HCT116 (cell line): Measurements from ENCODE around the gene HOTAIR. TPM values are rescaled to one million over a fixed set of nuclear protein-coding genes. Genes with fewer than 3 reads are reported as not detected.

Experiments used
- ATAC-seq: fragments of 200-7000 bp; cut with Tn5 transposase; 2 replicates; pipeline ENCODE4 v1.9.1; 2020; ENCODE audit warnings: mild to moderate bottlenecking, moderate library complexity
- BruUV-seq: library from RNA; stranded (reverse); fragments of 400-500 nt; replicated peaks from 2 replicates; lab custom pipeline; 2021; lab: Mats Ljungman, UMichigan
- CTCF ChIA-PET: fragments of 300-600 bp; sonication (Branson Sonifier 250); formaldehyde crosslinking; loops from one replicate; lab custom pipeline; 2021; ENCODE audit warnings: antibody characterized with exemption; lab: Charles Lee
- POLR2A ChIA-PET: fragments of 300-600, 350-600 bp; sonication (Branson Sonifier 250); formaldehyde crosslinking; loops from one replicate; lab custom pipeline; 2021; ENCODE audit warnings: antibody characterized with exemption; lab: Charles Lee
- RAD21 ChIA-PET, 2 experiments: fragments of 300-600 bp; sonication (Branson Sonifier 250); formaldehyde crosslinking; loops; one replicate each; lab custom pipeline; 2023; ENCODE audit warnings: low total read pairs in 2 of 2; ENCODE audit not compliant: uncharacterized antibody in 2 of 2, unreplicated experiment in 2 of 2, low non-redundant PET in 1 of 2; lab: Charles Lee
- DNase-seq: peaks from one replicate; pipeline ENCODE4 v3.0.0-alpha.2; 2010; ENCODE audit warnings: low read depth, low spot score
- H2AFZ ChIP-seq: fragments of 200-600 bp; shearing (Covaris generic), sonication (generic); 2 replicates; pipeline ENCODE4 v1.6.1; 2017; ENCODE audit warnings: low read depth, mixed run types, mixed read lengths, antibody characterized with exemption, low read length; ENCODE audit not compliant: poor library complexity, severe bottlenecking
- H3K27ac ChIP-seq: 2 replicates; pipeline ENCODE4 v1.5.1; 2012; ENCODE audit warnings: low read depth, low read length
- H3K27me3 ChIP-seq: fragments of 200-600 bp; sonication (generic); 2 replicates; pipeline ENCODE4 v1.6.1; 2016; ENCODE audit warnings: mixed run types, low read length, mixed read lengths; ENCODE audit not compliant: insufficient read depth
- H3K36me3 ChIP-seq, 2 experiments: fragments of 200-500 bp in 1 of 2; fragments of 200-600 bp in 1 of 2; sonication (Bioruptor generic) in 1 of 2; sonication (generic) in 1 of 2; 2 replicates each; pipeline versions ENCODE4 v1.5.1 to v1.6.1; 2014 to 2016; ENCODE audit warnings: low read length in 2 of 2, inconsistent platforms in 1 of 2, mixed read lengths in 1 of 2, mixed run types in 1 of 2; ENCODE audit not compliant: insufficient read depth in 2 of 2, control insufficient read depth in 1 of 2
- H3K4me1 ChIP-seq, 2 experiments: fragments of 200-600 bp in 1 of 2; sonication (generic) in 1 of 2; 2 replicates each; pipeline versions ENCODE4 v1.5.1 to v1.6.1; 2012 to 2017; ENCODE audit warnings: low read length in 2 of 2, inconsistent platforms in 1 of 2, mild to moderate bottlenecking in 1 of 2, mixed read lengths in 1 of 2, mixed run types in 1 of 2, moderate library complexity in 1 of 2; ENCODE audit not compliant: insufficient read depth in 2 of 2, control insufficient read depth in 1 of 2
- H3K4me2 ChIP-seq: fragments of 200-600 bp; sonication (generic); 2 replicates; pipeline ENCODE4 v1.6.1; 2017; ENCODE audit warnings: mixed run types, low read length, mixed read lengths
- H3K4me3 ChIP-seq, 2 experiments: fragments of 200-600 bp in 1 of 2; sonication (generic) in 1 of 2; replicated peaks in 1 of 2; 2 replicates each; pipeline ENCODE4 v1.5.1; 2011 to 2016; ENCODE audit warnings: low read length in 2 of 2, control low read depth in 1 of 2, low read depth in 1 of 2, mild to moderate bottlenecking in 1 of 2, mixed read lengths in 1 of 2, mixed run types in 1 of 2
- H3K79me2 ChIP-seq: fragments of 200-600 bp; sonication (generic); 2 replicates; pipeline ENCODE4 v1.6.1; 2017; ENCODE audit warnings: mild to moderate bottlenecking, mixed run types, low read length, moderate library complexity, mixed read lengths; ENCODE audit not compliant: insufficient read depth
- H3K9ac ChIP-seq: fragments of 200-600 bp; sonication (generic); 2 replicates; pipeline ENCODE4 v1.6.1; 2016; ENCODE audit warnings: low read length, mixed read lengths
- H3K9me2 ChIP-seq: fragments of 200-600 bp; sonication (generic), shearing (Covaris generic); 2 replicates; pipeline ENCODE4 v1.6.1; 2017; ENCODE audit warnings: mixed run types, mild to moderate bottlenecking, moderate library complexity; ENCODE audit not compliant: insufficient read depth
- H3K9me3 ChIP-seq, 2 experiments: fragments of 200-500 bp in 1 of 2; fragments of 200-600 bp in 1 of 2; sonication (Bioruptor generic) in 1 of 2; sonication (generic) in 1 of 2; 2 replicates each; pipeline ENCODE4 v1.6.1; 2014 to 2017; ENCODE audit warnings: low read length in 2 of 2, mixed read lengths in 2 of 2, inconsistent platforms in 1 of 2, low read depth in 1 of 2, mild to moderate bottlenecking in 1 of 2, mixed run types in 1 of 2, moderate library complexity in 1 of 2; ENCODE audit not compliant: control insufficient read depth in 1 of 2, insufficient read depth in 1 of 2
- H4K20me1 ChIP-seq: fragments of 200-600 bp; sonication (generic), shearing (Covaris generic); 2 replicates; pipeline ENCODE4 v1.6.1; 2017; ENCODE audit warnings: mixed run types, mild to moderate bottlenecking, moderate library complexity; ENCODE audit not compliant: insufficient read depth
- ATF3 ChIP-seq: IDR thresholded peaks from 2 replicates; pipeline ENCODE4 v1.6.1; 2012
- CBX3 ChIP-seq: IDR thresholded peaks from 2 replicates; pipeline ENCODE4 v1.6.1; 2012; ENCODE audit warnings: low read depth
- CEBPB ChIP-seq: IDR thresholded peaks from 2 replicates; pipeline ENCODE4 v1.6.1; 2012; ENCODE audit warnings: low read depth
- CTCF ChIP-seq, 3 experiments: fragments of 200-600 bp in 1 of 3; sonication (generic) in 1 of 3; IDR thresholded peaks in 2 of 3; conservative IDR thresholded peaks in 1 of 3; 2 replicates each; pipeline ENCODE4 v1.5.1; 2012 to 2017; ENCODE audit warnings: low read depth in 2 of 3, low read length in 2 of 3, antibody characterized with exemption in 1 of 3, borderline replicate concordance in 1 of 3, control low read depth in 1 of 3, mild to moderate bottlenecking in 1 of 3, mixed read lengths in 1 of 3, mixed run types in 1 of 3, moderate library complexity in 1 of 3; ENCODE audit not compliant: insufficient read depth in 1 of 3
- EGR1 ChIP-seq: IDR thresholded peaks from 2 replicates; pipeline ENCODE4 v1.6.1; 2012; ENCODE audit warnings: low read depth
- EZH2 ChIP-seq: fragments of 200-600 bp; sonication (generic); IDR thresholded peaks from 2 replicates; pipeline ENCODE4 v1.6.1; 2017; ENCODE audit warnings: antibody characterized with exemption, mixed run types
- MAX ChIP-seq: IDR thresholded peaks from 2 replicates; pipeline ENCODE4 v1.6.1; 2012
- SIN3A ChIP-seq: IDR thresholded peaks from 2 replicates; pipeline ENCODE4 v1.6.1; 2012; ENCODE audit warnings: low read depth
- ZBTB33 ChIP-seq: IDR thresholded peaks from 2 replicates; pipeline ENCODE4 v1.6.1; 2011; ENCODE audit warnings: mild to moderate bottlenecking, low read length, moderate library complexity; ENCODE audit not compliant: insufficient replicate concordance; ENCODE audit errors: extremely low read depth
- intact Hi-C: fragments of 100-400 bp; cut with micrococcal nuclease; formaldehyde crosslinking; loops from 2 replicates; pipeline ENCODE4 v1.10.0; 2022
- total RNA-seq: library from RNA; stranded (reverse); gene quantifications from one replicate; pipeline ENCODE4 v1.2.1, GENCODE V29; 2021; ENCODE audit not compliant: unreplicated experiment

Gene HOTAIR
- total RNA-seq, 1 experiment from 2014 or later, result 0.25 TPM

- Histone ChIP-seq H3K9ac (no peak overlapping the region), H3K9me3 (no peaks in the 10 kb centered on the region), H2AFZ (no peak overlapping the region), H3K4me1 (no peaks in the 10 kb centered on the region), H4K20me1 (no peaks in the 10 kb centered on the region), H3K27ac (no peak overlapping the region), H3K79me2 (no peaks in the 10 kb centered on the region), H3K36me3 (no peaks in the 10 kb centered on the region), H3K9me2 (no peaks in the 10 kb centered on the region), H3K4me3 (no peak overlapping the region), H3K4me2 (no peak overlapping the region), H3K27me3 (no peaks in the 10 kb centered on the region)
- intact Hi-C loops, result no loop called here
- no TSS peak for BruUV-seq
- no peak for DNase-seq
- TF ChIP-seq CBX3, result no peak
- no peak for TF ChIP-seq EZH2
- TF ChIP-seq ZBTB33, result no peak
- no peak for TF ChIP-seq SIN3A
- no peak for TF ChIP-seq MAX
- no peak for TF ChIP-seq ATF3
- TF ChIP-seq EGR1, result no peak
- TF ChIP-seq CEBPB, result no peak
- TF ChIP-seq CTCF (IDR thresholded peaks at IDR 0.05 in 2 of 3, conservative IDR thresholded peaks at IDR 0.05 in 1 of 3; ENCODE audit: borderline replicate concordance in 1 of 3, insufficient read depth in 1 of 3, low read depth in 2 of 3, low read length in 2 of 3), result no peak
- RAD21 ChIA-PET, result no interaction called here
- CTCF ChIA-PET, result no interaction called here
- POLR2A ChIA-PET, result no interaction called here
- ATAC-seq, result no peak
These were observed 11.1 kb downstream of the HOTAIR start for GRCh38 chr12:53963434-53964314.
